Fibroblast of peridontal ligament (primary cell): Measurements from ENCODE around the gene STX18.

Source experiments
- DNase-seq: peaks from one replicate; pipeline ENCODE4 v3.0.0-alpha.2; 2010; ENCODE audit errors: extremely low read depth

The STX18 gene

GRCh38 chr4:4379540-4380087 lies 162.2 kb downstream of the STX18 start:
- no peak for DNase-seq

DNA sequence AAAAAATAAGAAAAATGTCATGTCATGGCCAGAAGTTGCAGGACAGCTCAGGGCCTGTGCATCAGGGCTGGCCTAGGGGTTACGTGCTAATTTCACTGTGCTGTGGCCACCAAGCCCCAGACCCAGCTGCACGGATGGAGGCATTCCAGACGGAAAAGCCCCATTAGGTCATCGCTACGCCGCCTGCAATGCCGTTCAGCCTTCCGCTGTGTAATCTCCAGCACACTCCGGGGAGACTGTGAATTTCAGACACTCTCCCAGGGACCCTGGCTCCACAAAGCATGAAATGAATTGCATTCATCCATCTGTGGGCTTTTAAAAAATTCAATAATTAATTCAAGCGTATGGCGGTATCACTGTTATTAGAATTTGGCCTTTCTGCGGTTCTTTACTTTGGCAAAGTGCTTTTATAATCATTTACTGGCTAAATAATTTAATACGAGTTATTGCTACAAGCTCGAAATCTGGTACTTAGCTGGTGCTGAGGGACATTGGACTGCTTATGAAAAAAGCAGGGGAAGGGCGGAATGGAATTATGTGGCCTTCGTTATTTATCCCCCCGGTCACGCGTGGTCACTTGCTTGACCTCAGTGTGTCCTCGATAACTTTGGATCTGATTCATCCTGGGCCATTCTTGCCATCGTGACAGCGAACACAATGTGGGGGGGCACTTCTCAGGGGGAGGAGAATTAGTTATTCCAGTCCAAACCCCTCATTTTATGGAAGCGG lies 164.0 kb downstream of the STX18 start:
- DNase-seq: no peak

GRCh38 chr4:4377191-4377590 lies 164.7 kb downstream of the STX18 start:
- no peak for DNase-seq

DNA sequence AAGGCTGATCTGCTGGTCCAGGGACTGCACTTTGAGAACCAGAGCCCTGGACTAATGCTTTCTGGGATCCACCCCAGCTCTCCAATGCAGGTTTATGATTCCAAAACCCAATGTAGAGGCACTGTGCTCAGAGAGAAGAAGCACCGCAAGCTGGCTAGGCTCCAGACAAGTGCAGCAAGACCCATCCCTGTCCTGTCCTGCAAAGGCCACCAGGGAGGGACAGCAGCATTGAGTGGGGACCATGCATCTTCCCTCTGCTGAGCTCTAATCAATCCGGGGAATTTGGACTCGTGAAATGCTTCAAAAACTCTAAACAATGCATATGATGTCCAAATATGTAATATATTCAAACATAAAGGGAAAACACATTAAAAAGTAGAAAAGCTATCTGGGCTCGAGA lies 165.8 kb downstream of the STX18 start:
- DNase-seq: no peak

DNA sequence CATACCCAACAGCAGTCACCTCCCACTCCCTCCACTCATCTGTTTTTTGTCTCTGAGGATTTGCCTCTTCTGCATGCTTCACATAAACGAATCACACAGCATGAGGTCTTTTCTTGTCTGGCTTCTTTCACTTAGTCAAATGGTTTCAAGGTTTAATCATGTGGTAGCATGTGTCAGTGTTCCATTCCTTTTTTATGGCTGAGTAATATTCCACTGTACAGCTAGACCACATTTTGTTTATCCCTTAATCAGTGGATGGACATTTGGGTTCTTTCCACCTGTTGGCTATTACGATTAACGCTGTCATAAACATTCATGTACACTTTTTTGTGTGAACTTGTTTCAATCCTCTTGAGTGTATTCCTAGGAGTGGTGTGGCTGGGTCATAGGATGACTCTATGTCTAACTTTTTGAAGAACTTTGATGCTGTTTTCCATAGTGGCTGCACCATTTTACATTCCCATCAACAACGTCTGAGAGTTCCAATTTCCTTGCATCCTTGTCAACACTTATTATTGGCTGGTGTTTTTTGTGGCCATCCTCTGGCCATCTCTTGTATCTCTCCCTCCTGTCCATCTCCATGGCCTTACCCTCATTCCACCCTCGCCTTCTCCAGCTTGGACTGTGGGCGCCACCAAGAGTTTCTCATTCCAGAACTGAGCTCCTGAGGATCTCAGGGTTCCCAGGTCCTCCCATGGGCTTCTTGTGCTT lies 167.3 kb downstream of the STX18 start:
- no peak for DNase-seq
